ENCODE data around the gene ITCH. TPM values are rescaled to one million over a fixed set of nuclear protein-coding genes. Genes with fewer than 3 reads are reported as not detected.

The ITCH gene
- total RNA-seq, 1 donor from 2014 or later: 57.5 TPM

DNA sequence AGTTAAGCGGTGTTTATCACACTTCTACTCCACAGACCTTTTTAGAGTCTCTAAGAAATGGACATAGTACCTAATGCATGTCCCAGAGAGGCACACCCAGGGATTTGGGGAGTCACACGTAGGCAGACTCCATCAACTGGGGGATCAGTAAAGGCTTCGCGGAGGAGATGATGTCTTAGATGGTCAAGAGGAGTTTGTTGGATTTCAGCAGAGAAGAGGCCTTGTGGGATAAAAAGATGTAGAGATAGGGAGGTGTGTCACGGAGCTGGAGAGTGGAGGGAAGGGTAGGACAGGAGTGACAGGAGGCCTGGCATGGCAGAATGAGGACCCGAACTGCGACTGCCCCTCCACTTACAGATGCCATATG, 162.3 kb downstream of the ITCH start:
- DNase-seq (no peak), ATAC-seq (no peak)
- no peak for TF ChIP-seq CTCF (IDR thresholded peaks at IDR 0.05)
- Histone ChIP-seq H3K27me3 (ENCODE audit: low read depth) (no peaks in the 10 kb centered on the region), H3K9me3 (no peaks in the 10 kb centered on the region), H3K27ac (peak overlapping the region; percentile 64), H3K36me3 (peaks cover 60% of the 10 kb centered on the region), H3K4me3 (no peak overlapping the region), H3K4me1 (peaks cover 75% of the 10 kb centered on the region)
- intact Hi-C loops (cut with DNase I): no loop called here

- intact Hi-C loops (cut with DNase I): no loop called here
- Histone ChIP-seq H3K9me3 (no peaks in the 10 kb centered on the region), H3K36me3 (peaks cover 60% of the 10 kb centered on the region), H3K4me3 (peak overlapping the region; percentile 5), H3K27ac (peak overlapping the region; percentile 64), H3K4me1 (peaks cover 74% of the 10 kb centered on the region), H3K27me3 (ENCODE audit: low read depth) (no peaks in the 10 kb centered on the region)
- ATAC-seq (peak; percentile 88 to 90), DNase-seq (peak; percentile 77)
- TF ChIP-seq CTCF (IDR thresholded peaks at IDR 0.05): no peak
Observed at GRCh38 chr20:34525709-34526416, 162.8 kb downstream of the ITCH start.

GRCh38 chr20:34526466-34526865, 163.4 kb downstream of the ITCH start:
- Histone ChIP-seq H3K4me1 (peaks cover 70% of the 10 kb centered on the region), H3K9me3 (no peaks in the 10 kb centered on the region), H3K27ac (peak overlapping the region; percentile 64), H3K27me3 (ENCODE audit: low read depth) (no peaks in the 10 kb centered on the region), H3K4me3 (peak overlapping the region; percentile 5), H3K36me3 (peaks cover 61% of the 10 kb centered on the region)
- intact Hi-C loops (cut with DNase I): no loop called here
- no peak for TF ChIP-seq CTCF (IDR thresholded peaks at IDR 0.05)
- no peak for DNase-seq
- ATAC-seq: no peak

DNA sequence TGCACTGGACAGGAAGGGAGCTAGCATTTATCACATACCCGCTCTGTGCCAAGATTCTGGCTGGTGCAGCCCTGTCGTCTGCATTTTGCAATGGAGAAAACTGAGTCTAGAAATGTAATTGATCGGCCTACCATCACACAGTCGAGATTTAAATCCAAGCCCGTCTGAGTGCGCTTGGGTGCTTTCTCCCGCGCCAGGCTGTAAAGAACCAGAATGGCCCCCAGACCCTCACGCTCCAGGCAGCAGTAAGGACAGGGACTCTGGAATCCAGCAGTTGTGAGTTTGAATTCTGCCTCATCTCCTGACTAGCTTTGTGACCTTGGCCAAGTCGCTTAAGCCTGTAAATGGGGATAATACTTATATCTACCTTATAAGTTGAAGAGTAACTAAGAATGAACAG, 163.9 kb downstream of the ITCH start:
- intact Hi-C loops (cut with DNase I): no loop called here
- peak overlapping the region; percentile 64 for H3K27ac ChIP-seq
- H3K36me3 ChIP-seq: peaks cover 61% of the 10 kb centered on the region

GRCh38 chr20:34528921-34529297, 165.8 kb downstream of the ITCH start:
- peak; percentile 81 for DNase-seq
- Histone ChIP-seq H3K27me3 (ENCODE audit: low read depth) (no peaks in the 10 kb centered on the region), H3K4me3 (no peak overlapping the region), H3K27ac (peak overlapping the region; percentile 34), H3K36me3 (peaks cover 79% of the 10 kb centered on the region), H3K9me3 (no peaks in the 10 kb centered on the region), H3K4me1 (peaks cover 57% of the 10 kb centered on the region)
- intact Hi-C loops (cut with DNase I): no loop called here
- no peak for TF ChIP-seq CTCF (IDR thresholded peaks at IDR 0.05)
- ATAC-seq: peak; percentile 72 to 73

More for the DNA sequence above, 163.9 kb downstream of the ITCH start:
- Histone ChIP-seq H3K4me3 (no peak overlapping the region), H3K27me3 (ENCODE audit: low read depth) (no peaks in the 10 kb centered on the region), H3K9me3 (no peaks in the 10 kb centered on the region), H3K4me1 (peaks cover 70% of the 10 kb centered on the region)
- ATAC-seq (no peak), DNase-seq (no peak)
- no peak for TF ChIP-seq CTCF (IDR thresholded peaks at IDR 0.05)

Data from lower lobe of right lung (tissue), 2 donors.